ENCODE measurements around the gene FAM210A. TPM values are rescaled to one million over a fixed set of nuclear protein-coding genes. Genes with fewer than 3 reads are reported as not detected.
A peak's percentile ranks its signal among the peaks of the same experiment; 100 is the strongest.

The FAM210A gene
- total RNA-seq, 1 experiment from 2014 or later = 17.4 TPM

DNA sequence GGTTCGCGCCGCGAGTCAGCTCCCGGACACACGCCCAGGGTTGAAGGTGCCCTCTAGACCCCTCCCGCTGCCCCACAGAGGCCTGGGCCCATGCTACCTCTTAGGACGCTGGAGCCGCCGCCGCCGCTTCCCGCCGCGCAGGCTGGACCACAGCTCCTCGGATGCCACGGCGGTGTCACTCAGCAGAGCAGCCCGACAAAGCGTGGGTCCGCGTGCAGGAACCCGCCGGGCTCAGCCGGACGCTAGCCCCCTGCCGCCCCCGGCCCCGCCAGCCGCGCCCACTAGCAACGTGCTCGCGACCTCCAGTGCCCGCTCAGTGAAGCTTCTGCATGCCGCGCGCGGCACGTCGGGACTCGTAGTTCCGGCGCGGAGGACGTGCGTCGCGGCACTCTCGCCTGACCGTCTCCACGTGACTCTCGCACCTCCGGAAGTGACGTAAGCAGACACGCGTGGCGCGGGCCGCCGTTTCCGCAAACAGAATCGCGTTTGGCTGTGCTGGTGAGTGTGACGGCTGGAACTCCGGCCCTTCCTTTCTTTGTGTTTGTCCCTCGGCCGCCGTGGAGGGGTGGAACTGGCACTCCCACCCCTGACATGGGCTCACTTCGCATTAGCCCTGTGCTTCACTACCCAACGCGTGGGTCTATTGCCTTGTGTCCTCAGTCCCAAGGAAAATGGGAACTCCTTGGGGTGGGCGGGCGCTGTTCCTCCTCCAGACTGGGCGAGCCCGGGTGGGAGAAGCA is at the start of gene FAM210A, which contains the start of gene RNMT (continued):
- TF ChIP-seq ZBTB21 (CRISPR knock-in tag; IDR thresholded peaks at IDR 0.05; ENCODE audit: borderline replicate concordance) = peak; percentile 72; the same call in 1 of the 2 replicates
- peak; percentile 88 for TF ChIP-seq ZNF219 (CRISPR knock-in tag; IDR thresholded peaks at IDR 0.05; ENCODE audit: borderline replicate concordance)
- TF ChIP-seq, protein P1, sequence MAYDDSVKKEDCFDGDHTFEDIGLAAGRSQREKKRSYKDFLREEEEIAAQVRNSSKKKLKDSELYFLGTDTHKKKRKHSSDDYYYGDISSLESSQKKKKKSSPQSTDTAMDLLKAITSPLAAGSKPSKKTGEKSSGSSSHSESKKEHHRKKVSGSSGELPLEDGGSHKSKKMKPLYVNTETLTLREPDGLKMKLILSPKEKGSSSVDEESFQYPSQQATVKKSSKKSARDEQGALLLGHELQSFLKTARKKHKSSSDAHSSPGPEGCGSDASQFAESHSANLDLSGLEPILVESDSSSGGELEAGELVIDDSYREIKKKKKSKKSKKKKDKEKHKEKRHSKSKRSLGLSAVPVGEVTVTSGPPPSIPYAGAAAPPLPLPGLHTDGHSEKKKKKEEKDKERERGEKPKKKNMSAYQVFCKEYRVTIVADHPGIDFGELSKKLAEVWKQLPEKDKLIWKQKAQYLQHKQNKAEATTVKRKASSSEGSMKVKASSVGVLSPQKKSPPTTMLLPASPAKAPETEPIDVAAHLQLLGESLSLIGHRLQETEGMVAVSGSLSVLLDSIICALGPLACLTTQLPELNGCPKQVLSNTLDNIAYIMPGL (CRISPR knock-in tag; IDR thresholded peaks at IDR 0.05) = 0 out of 2 replicates have a peak, but pooled peaks have one; percentile 39
- no peak for TF ChIP-seq NR1H2 (CRISPR knock-in tag; IDR thresholded peaks at IDR 0.05)
- TF ChIP-seq ZNF281 (CRISPR knock-in tag; IDR thresholded peaks at IDR 0.05) = peak; percentile 41; the same call in 1 of the 2 replicates
- TF ChIP-seq E2F4 (CRISPR knock-in tag; IDR thresholded peaks at IDR 0.05; ENCODE audit: borderline replicate concordance, low read depth) = no peak
- TF ChIP-seq GABPB1 (CRISPR knock-in tag; IDR thresholded peaks at IDR 0.05) = peak; percentile 90
- TF ChIP-seq, protein P2, sequence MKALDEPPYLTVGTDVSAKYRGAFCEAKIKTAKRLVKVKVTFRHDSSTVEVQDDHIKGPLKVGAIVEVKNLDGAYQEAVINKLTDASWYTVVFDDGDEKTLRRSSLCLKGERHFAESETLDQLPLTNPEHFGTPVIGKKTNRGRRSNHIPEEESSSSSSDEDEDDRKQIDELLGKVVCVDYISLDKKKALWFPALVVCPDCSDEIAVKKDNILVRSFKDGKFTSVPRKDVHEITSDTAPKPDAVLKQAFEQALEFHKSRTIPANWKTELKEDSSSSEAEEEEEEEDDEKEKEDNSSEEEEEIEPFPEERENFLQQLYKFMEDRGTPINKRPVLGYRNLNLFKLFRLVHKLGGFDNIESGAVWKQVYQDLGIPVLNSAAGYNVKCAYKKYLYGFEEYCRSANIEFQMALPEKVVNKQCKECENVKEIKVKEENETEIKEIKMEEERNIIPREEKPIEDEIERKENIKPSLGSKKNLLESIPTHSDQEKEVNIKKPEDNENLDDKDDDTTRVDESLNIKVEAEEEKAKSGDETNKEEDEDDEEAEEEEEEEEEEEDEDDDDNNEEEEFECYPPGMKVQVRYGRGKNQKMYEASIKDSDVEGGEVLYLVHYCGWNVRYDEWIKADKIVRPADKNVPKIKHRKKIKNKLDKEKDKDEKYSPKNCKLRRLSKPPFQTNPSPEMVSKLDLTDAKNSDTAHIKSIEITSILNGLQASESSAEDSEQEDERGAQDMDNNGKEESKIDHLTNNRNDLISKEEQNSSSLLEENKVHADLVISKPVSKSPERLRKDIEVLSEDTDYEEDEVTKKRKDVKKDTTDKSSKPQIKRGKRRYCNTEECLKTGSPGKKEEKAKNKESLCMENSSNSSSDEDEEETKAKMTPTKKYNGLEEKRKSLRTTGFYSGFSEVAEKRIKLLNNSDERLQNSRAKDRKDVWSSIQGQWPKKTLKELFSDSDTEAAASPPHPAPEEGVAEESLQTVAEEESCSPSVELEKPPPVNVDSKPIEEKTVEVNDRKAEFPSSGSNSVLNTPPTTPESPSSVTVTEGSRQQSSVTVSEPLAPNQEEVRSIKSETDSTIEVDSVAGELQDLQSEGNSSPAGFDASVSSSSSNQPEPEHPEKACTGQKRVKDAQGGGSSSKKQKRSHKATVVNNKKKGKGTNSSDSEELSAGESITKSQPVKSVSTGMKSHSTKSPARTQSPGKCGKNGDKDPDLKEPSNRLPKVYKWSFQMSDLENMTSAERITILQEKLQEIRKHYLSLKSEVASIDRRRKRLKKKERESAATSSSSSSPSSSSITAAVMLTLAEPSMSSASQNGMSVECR (CRISPR knock-in tag; IDR thresholded peaks at IDR 0.05; ENCODE audit: borderline replicate concordance) = peak; percentile 98; the same call in 1 of the 2 replicates
- TF ChIP-seq ETV6 (CRISPR knock-in tag; IDR thresholded peaks at IDR 0.05) = peak; percentile 78
- TF ChIP-seq, protein P3, sequence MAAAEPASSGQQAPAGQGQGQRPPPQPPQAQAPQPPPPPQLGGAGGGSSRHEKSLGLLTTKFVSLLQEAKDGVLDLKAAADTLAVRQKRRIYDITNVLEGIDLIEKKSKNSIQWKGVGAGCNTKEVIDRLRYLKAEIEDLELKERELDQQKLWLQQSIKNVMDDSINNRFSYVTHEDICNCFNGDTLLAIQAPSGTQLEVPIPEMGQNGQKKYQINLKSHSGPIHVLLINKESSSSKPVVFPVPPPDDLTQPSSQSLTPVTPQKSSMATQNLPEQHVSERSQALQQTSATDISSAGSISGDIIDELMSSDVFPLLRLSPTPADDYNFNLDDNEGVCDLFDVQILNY (CRISPR knock-in tag; IDR thresholded peaks at IDR 0.05) = peak; percentile 61; the same call in 1 of the 2 replicates
- TF ChIP-seq E2F1 (CRISPR knock-in tag; IDR thresholded peaks at IDR 0.05) = peak; percentile 53; the same call in 1 of the 2 replicates
- peak; percentile 54; the same call in 1 of the 2 replicates for TF ChIP-seq TP53 (CRISPR knock-in tag; IDR thresholded peaks at IDR 0.05)
- no peak for TF ChIP-seq GRHL2 (CRISPR knock-in tag; IDR thresholded peaks at IDR 0.05; ENCODE audit: insufficient replicate concordance, severe bottlenecking)
- no peak for TF ChIP-seq ZNF423 (CRISPR knock-in tag; IDR thresholded peaks at IDR 0.05)
- TF ChIP-seq CREM (CRISPR knock-in tag; IDR thresholded peaks at IDR 0.05) = peak; percentile 97
- peak; percentile 94 for TF ChIP-seq TEAD1 (CRISPR knock-in tag; IDR thresholded peaks at IDR 0.05)
